HepG2 (cell line): ENCODE measurements around the gene PET100. TPM values are rescaled to one million over a fixed set of nuclear protein-coding genes. Genes with fewer than 3 reads are reported as not detected.

ENCODE experiments used
- ATAD3A ChIP-seq: sonication (generic); formaldehyde crosslinking; IDR thresholded peaks from 2 replicates; pipeline ENCODE4 v1.4.0; 2020; ENCODE audit warnings: missing genetic modification reagents
- CEBPB ChIP-seq: IDR thresholded peaks from 2 replicates; pipeline ENCODE4 v1.6.1; 2011; ENCODE audit warnings: low read depth, low read length, improper control_type of control experiment, borderline replicate concordance
- ETV6 ChIP-seq: sonication (generic); formaldehyde crosslinking; conservative IDR thresholded peaks from 2 replicates; pipeline ENCODE4 v1.4.0; 2020; ENCODE audit warnings: missing genetic modification reagents
- HOXA7 ChIP-seq: sonication (generic); formaldehyde crosslinking; IDR thresholded peaks from 2 replicates; pipeline ENCODE4 v1.8.1; 2022; ENCODE audit warnings: mild to moderate bottlenecking, missing genetic modification reagents, moderate library complexity
- KLF13 ChIP-seq: sonication (generic); formaldehyde crosslinking; IDR thresholded peaks from 2 replicates; pipeline ENCODE4 v1.4.0; 2020; ENCODE audit warnings: mild to moderate bottlenecking, missing genetic modification reagents
- NCOR1 ChIP-seq: fragments of 200-600 bp; sonication (generic); IDR thresholded peaks from 2 replicates; pipeline ENCODE4 v1.7.0; 2017; ENCODE audit warnings: antibody characterized with exemption, low read length, borderline replicate concordance
- NFIB ChIP-seq: sonication (generic); formaldehyde crosslinking; IDR thresholded peaks from 2 replicates; pipeline ENCODE4 v1.9.0; 2021; ENCODE audit warnings: missing genetic modification reagents, mild to moderate bottlenecking, borderline replicate concordance
- PATZ1 ChIP-seq: sonication (generic); formaldehyde crosslinking; IDR thresholded peaks from 2 replicates; pipeline ENCODE4 v1.4.0; 2020; ENCODE audit warnings: missing genetic modification reagents
- TCF12 ChIP-seq, 2 experiments: fragments of 450-650 bp in 1 of 2; sonication (generic) in 1 of 2; formaldehyde crosslinking in 1 of 2; IDR thresholded peaks; 2 replicates each; pipeline versions ENCODE4 v1.6.1 to v1.8.0; 2017 to 2022; ENCODE audit warnings: antibody characterized with exemption in 1 of 2, mild to moderate bottlenecking in 1 of 2, missing genetic modification reagents in 1 of 2, moderate library complexity in 1 of 2
- TFE3 ChIP-seq: IDR thresholded peaks from 2 replicates; pipeline ENCODE4 v1.6.1; 2016
- ZNF10 ChIP-seq: sonication (generic); formaldehyde crosslinking; IDR thresholded peaks from 2 replicates; pipeline ENCODE4 v1.4.0; 2020; ENCODE audit warnings: mild to moderate bottlenecking, low read depth, missing genetic modification reagents, borderline replicate concordance
- ZNF251 ChIP-seq: sonication (generic); formaldehyde crosslinking; IDR thresholded peaks from 2 replicates; pipeline ENCODE4 v1.9.0; 2021; ENCODE audit warnings: mild to moderate bottlenecking, missing genetic modification reagents
- ZNF276 ChIP-seq: sonication (generic); formaldehyde crosslinking; IDR thresholded peaks from 2 replicates; pipeline ENCODE4 v1.4.0; 2020; ENCODE audit warnings: mild to moderate bottlenecking, low read depth, missing genetic modification reagents
- ZNF44 ChIP-seq: sonication (generic); formaldehyde crosslinking; IDR thresholded peaks from 2 replicates; pipeline ENCODE4 v1.5.1; 2020; ENCODE audit warnings: mild to moderate bottlenecking, missing genetic modification reagents
- ZNF496 ChIP-seq: sonication (generic); formaldehyde crosslinking; IDR thresholded peaks from 2 replicates; pipeline ENCODE4 v1.8.1; 2023; ENCODE audit warnings: mild to moderate bottlenecking, moderate library complexity, missing genetic modification reagents; ENCODE audit not compliant: insufficient replicate concordance
- ZNF549 ChIP-seq: sonication (generic); formaldehyde crosslinking; IDR thresholded peaks from 2 replicates; pipeline ENCODE4 v1.5.0; 2020; ENCODE audit warnings: missing genetic modification reagents
- ZNF562 ChIP-seq: sonication (generic); formaldehyde crosslinking; IDR thresholded peaks from 2 replicates; pipeline ENCODE4 v1.8.0; 2022; ENCODE audit warnings: missing genetic modification reagents, borderline replicate concordance
- ZNF7 ChIP-seq: IDR thresholded peaks from 2 replicates; pipeline ENCODE4 v1.6.1; 2016; ENCODE audit warnings: missing biosample characterization, missing genetic modification reagents
- polyA plus RNA-seq, 8 experiments: library from polyadenylated mRNA; depleted of rRNA in 3 of 8; stranded (reverse) in 7 of 8; unstranded in 1 of 8; fragments of >200 nt; fragmentation: Illumina TruSeq in 4 of 8; extraction: Trizol in 4 of 8; gene quantifications; 2 replicates each; pipeline versions ENCODE4 v1.2.1 to v1.2.3, GENCODE V29; 2011 to 2016; ENCODE audit warnings: low read depth in 4 of 8, missing spikeins in 1 of 8, mixed read lengths in 1 of 8; ENCODE audit not compliant: insufficient read depth in 1 of 8
- total RNA-seq, 5 experiments: library from RNA; depleted of rRNA; stranded (reverse); fragments of >200 nt; fragmentation: Illumina TruSeq; extraction: Trizol; gene quantifications; 2 replicates each; pipeline ENCODE4 v1.2.3, GENCODE V29; 2016; ENCODE audit warnings: low read depth in 1 of 5
- TF ChIP-seq, protein P1 (sequence below): sonication (generic); formaldehyde crosslinking; IDR thresholded peaks from 2 replicates; pipeline ENCODE4 v1.5.1; 2020; ENCODE audit warnings: missing genetic modification reagents, mild to moderate bottlenecking, borderline replicate concordance
- TF ChIP-seq, protein P2 (sequence below): sonication (generic); formaldehyde crosslinking; IDR thresholded peaks from 2 replicates; pipeline ENCODE4 v1.4.0; 2020; ENCODE audit warnings: missing genetic modification reagents

The PET100 gene
- total and polyA plus RNA-seq, 2 of the 13 experiments (the other 11 are each of a cell fraction or from before 2014, with no cell fraction given) = 22.3 to 66.5 TPM

DNA sequence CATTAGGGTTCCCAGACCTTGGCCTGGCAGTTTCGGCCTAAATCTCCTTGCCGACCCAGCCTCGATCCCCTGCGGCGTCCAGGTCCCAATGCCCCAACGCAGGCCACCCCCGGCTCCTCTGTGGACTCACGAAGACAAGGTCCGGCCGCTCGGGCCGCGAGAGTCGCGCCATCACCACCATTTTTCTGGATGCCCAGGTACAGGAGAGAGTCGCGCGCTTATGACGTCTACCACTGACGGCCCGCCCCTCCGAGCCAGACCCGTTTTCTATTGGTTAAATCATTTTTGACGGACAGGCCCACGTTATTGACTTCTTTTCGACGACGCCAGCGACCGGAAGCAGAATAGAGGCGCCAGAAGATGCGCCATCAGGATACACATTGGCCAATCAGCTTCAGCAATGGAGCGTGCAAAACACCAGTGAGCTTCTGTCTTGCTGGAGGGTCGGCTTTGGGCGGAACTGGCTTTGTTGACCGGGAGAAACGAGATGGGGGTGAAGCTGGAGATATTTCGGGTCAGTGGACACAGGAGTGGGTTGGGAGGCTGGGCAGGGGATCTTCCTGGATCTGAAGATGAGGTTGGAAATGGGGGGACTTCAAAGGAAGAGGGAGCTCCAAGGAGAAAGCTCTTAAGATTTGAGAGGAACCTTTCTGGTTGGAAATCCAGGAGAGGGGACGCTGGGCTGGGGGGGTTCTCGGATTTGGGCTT, at the start of gene PET100, which contains the start of gene XAB2 (continued):
- TF ChIP-seq, protein P1, sequence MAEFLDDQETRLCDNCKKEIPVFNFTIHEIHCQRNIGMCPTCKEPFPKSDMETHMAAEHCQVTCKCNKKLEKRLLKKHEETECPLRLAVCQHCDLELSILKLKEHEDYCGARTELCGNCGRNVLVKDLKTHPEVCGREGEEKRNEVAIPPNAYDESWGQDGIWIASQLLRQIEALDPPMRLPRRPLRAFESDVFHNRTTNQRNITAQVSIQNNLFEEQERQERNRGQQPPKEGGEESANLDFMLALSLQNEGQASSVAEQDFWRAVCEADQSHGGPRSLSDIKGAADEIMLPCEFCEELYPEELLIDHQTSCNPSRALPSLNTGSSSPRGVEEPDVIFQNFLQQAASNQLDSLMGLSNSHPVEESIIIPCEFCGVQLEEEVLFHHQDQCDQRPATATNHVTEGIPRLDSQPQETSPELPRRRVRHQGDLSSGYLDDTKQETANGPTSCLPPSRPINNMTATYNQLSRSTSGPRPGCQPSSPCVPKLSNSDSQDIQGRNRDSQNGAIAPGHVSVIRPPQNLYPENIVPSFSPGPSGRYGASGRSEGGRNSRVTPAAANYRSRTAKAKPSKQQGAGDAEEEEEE (CRISPR knock-in tag) = no peak
- TF ChIP-seq HOXA7 (no peak), ZNF549 (CRISPR knock-in tag) (no peak), ZNF44 (CRISPR knock-in tag) (peak; percentile 86), NCOR1 (no peak; the same call in 1 of the 2 replicates), PATZ1 (CRISPR knock-in tag) (no peak), TFE3 (no peak), KLF13 (CRISPR knock-in tag) (no peak), ETV6 (CRISPR knock-in tag) (no peak), ATAD3A (no peak), NFIB (CRISPR knock-in tag) (no peak), ZNF251 (no peak), ZNF276 (CRISPR knock-in tag) (no peak), TCF12 (IDR thresholded peaks at IDR 0.05) (no peak), TCF12 (CRISPR knock-in tag; IDR thresholded peaks at IDR 0.05) (0 out of 2 replicates have a peak, but pooled peaks have one; percentile 49), ZNF496 (CRISPR knock-in tag) (no peak), ZNF7 (CRISPR knock-in tag) (no peak), CEBPB (no peak), ZNF10 (no peak), ZNF562 (CRISPR knock-in tag) (no peak)
- TF ChIP-seq, protein P2, sequence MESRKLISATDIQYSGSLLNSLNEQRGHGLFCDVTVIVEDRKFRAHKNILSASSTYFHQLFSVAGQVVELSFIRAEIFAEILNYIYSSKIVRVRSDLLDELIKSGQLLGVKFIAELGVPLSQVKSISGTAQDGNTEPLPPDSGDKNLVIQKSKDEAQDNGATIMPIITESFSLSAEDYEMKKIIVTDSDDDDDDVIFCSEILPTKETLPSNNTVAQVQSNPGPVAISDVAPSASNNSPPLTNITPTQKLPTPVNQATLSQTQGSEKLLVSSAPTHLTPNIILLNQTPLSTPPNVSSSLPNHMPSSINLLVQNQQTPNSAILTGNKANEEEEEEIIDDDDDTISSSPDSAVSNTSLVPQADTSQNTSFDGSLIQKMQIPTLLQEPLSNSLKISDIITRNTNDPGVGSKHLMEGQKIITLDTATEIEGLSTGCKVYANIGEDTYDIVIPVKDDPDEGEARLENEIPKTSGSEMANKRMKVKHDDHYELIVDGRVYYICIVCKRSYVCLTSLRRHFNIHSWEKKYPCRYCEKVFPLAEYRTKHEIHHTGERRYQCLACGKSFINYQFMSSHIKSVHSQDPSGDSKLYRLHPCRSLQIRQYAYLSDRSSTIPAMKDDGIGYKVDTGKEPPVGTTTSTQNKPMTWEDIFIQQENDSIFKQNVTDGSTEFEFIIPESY (CRISPR knock-in tag) = no peak
